ENCODE measurements around the gene TNFRSF19. TPM values are rescaled to one million over a fixed set of nuclear protein-coding genes. Genes with fewer than 3 reads are reported as not detected.
A peak's percentile ranks its signal among the peaks of the same experiment; 100 is the strongest.

Gene TNFRSF19
- total and polyA plus RNA-seq, 2 of the 13 experiments (the other 11 are each of a cell fraction or from before 2014, with no cell fraction given) = 75.3 to 77.7 TPM

- TF ChIP-seq ZBTB10 (CRISPR knock-in tag; IDR thresholded peaks at IDR 0.05; ENCODE audit: borderline replicate concordance) (no peak), ZNF768 (CRISPR knock-in tag; IDR thresholded peaks at IDR 0.05) (no peak), DR1 (CRISPR knock-in tag; IDR thresholded peaks at IDR 0.05) (no peak), RARG (CRISPR knock-in tag; IDR thresholded peaks at IDR 0.05; ENCODE audit: low read depth) (no peak), NFE2L2 (IDR thresholded peaks at IDR 0.05; ENCODE audit: low read length) (no peak), CAMTA2 (CRISPR knock-in tag; IDR thresholded peaks at IDR 0.05; ENCODE audit: borderline replicate concordance) (no peak), TEAD3 (CRISPR knock-in tag; optimal IDR thresholded peaks at IDR 0.05; ENCODE audit: borderline replicate concordance) (peak; percentile 98), HNRNPK (IDR thresholded peaks at IDR 0.05; ENCODE audit: low read depth, low read length, poor library complexity, severe bottlenecking) (no peak), KLF6 (CRISPR knock-in tag; IDR thresholded peaks at IDR 0.05) (no peak), FOXP1 (IDR thresholded peaks at IDR 0.05) (no peak), FOXP1 (CRISPR knock-in tag; IDR thresholded peaks at IDR 0.05) (peak; percentile 69; the same call in 1 of the 2 replicates), ZBTB3 (CRISPR knock-in tag; IDR thresholded peaks at IDR 0.05; ENCODE audit: borderline replicate concordance, low read depth) (no peak), ZUFSP (CRISPR knock-in tag; IDR thresholded peaks at IDR 0.05; ENCODE audit: borderline replicate concordance) (no peak), FOXK1 (CRISPR knock-in tag; IDR thresholded peaks at IDR 0.05; ENCODE audit: borderline replicate concordance, low read depth) (no peak; the same call in 1 of the 2 replicates), PRMT3 (CRISPR knock-in tag; IDR thresholded peaks at IDR 0.05; ENCODE audit: borderline replicate concordance, low read depth) (no peak; the same call in 1 of the 2 replicates), HCFC1 (IDR thresholded peaks at IDR 0.05; ENCODE audit: low read depth, low read length) (no peak), IRX3 (CRISPR knock-in tag; IDR thresholded peaks at IDR 0.05; ENCODE audit: borderline replicate concordance, low read depth) (no peak), SMAD1 (CRISPR knock-in tag; IDR thresholded peaks at IDR 0.05; ENCODE audit: borderline replicate concordance, low read depth) (no peak), ZHX1 (CRISPR knock-in tag; IDR thresholded peaks at IDR 0.05; ENCODE audit: low read depth) (0 out of 2 replicates have a peak, but pooled peaks have one; percentile 41), RELA (CRISPR knock-in tag; IDR thresholded peaks at IDR 0.05) (no peak), ZNF639 (CRISPR knock-in tag; conservative IDR thresholded peaks at IDR 0.05) (0 out of 2 replicates have a peak, but pooled peaks have one; percentile 58), ZNF510 (CRISPR knock-in tag; IDR thresholded peaks at IDR 0.05; ENCODE audit: low read depth) (0 out of 2 replicates have a peak, but pooled peaks have one; percentile 52)
Measured at GRCh38 chr13:23615395-23616081, 45.3 kb downstream of the TNFRSF19 start (continued).
